HCEC 1CT (cell line): ENCODE results near the gene F13A1.
"Not testable (repeated sequence)": the region's sequence is repeated elsewhere in the genome, so short reads cannot be mapped to it uniquely, and the experiment has no call there.

Source experiments
- DNase-seq: peaks from one replicate; pipeline ENCODE4 v3.0.0-alpha.2; 2017

F13A1 gene

GRCh38 chr6:6317825-6318733, 2.4 kb downstream of the F13A1 start:
- DNase-seq, result no peak

- no peak for DNase-seq
These were observed 3.1 kb downstream of the F13A1 start for GRCh38 chr6:6317386-6317785.

- DNase-seq, result no peak
These were observed 4.8 kb downstream of the F13A1 start for GRCh38 chr6:6315660-6316059.

GRCh38 chr6:6314596-6314995, 5.9 kb downstream of the F13A1 start:
- no peak for DNase-seq

- no peak for DNase-seq
These were observed 7.5 kb downstream of the F13A1 start for GRCh38 chr6:6312901-6313441.

GRCh38 chr6:6305575-6305974, 14.9 kb downstream of the F13A1 start:
- DNase-seq, result no peak

- not testable (repeated sequence) for DNase-seq
These were observed 20.1 kb downstream of the F13A1 start for GRCh38 chr6:6300383-6300782.

GRCh38 chr6:6293317-6293716, 27.1 kb downstream of the F13A1 start:
- DNase-seq, result no peak

- DNase-seq, result no peak
These were observed 33.0 kb downstream of the F13A1 start for GRCh38 chr6:6287415-6287814.

- DNase-seq, result no peak
These were observed 34.8 kb downstream of the F13A1 start for GRCh38 chr6:6285679-6286078.

GRCh38 chr6:6284221-6284966, 36.1 kb downstream of the F13A1 start:
- no peak for DNase-seq

GRCh38 chr6:6283746-6284145, 36.7 kb downstream of the F13A1 start:
- no peak for DNase-seq

GRCh38 chr6:6282716-6283115, 37.7 kb downstream of the F13A1 start:
- DNase-seq, result no peak

GRCh38 chr6:6277413-6277812, 43.0 kb downstream of the F13A1 start:
- no peak for DNase-seq

GRCh38 chr6:6270948-6271535, 49.4 kb downstream of the F13A1 start:
- no peak for DNase-seq

GRCh38 chr6:6260196-6260722, 60.2 kb downstream of the F13A1 start:
- no peak for DNase-seq

GRCh38 chr6:6256886-6257285, 63.6 kb downstream of the F13A1 start:
- no peak for DNase-seq

- DNase-seq, result no peak
These were observed 64.2 kb downstream of the F13A1 start for GRCh38 chr6:6256259-6256658.

- DNase-seq, result no peak
These were observed 68.7 kb downstream of the F13A1 start for GRCh38 chr6:6251555-6252280.

- DNase-seq, result no peak
These were observed 71.8 kb downstream of the F13A1 start for GRCh38 chr6:6248651-6249050.

GRCh38 chr6:6246544-6246943, 73.9 kb downstream of the F13A1 start:
- DNase-seq, result no peak

- no peak for DNase-seq
These were observed 75.8 kb downstream of the F13A1 start for GRCh38 chr6:6244624-6245023.

GRCh38 chr6:6243846-6244245, 76.6 kb downstream of the F13A1 start:
- DNase-seq, result no peak
